Measurements from ENCODE around the gene CGNL1.

CGNL1 gene

DNA sequence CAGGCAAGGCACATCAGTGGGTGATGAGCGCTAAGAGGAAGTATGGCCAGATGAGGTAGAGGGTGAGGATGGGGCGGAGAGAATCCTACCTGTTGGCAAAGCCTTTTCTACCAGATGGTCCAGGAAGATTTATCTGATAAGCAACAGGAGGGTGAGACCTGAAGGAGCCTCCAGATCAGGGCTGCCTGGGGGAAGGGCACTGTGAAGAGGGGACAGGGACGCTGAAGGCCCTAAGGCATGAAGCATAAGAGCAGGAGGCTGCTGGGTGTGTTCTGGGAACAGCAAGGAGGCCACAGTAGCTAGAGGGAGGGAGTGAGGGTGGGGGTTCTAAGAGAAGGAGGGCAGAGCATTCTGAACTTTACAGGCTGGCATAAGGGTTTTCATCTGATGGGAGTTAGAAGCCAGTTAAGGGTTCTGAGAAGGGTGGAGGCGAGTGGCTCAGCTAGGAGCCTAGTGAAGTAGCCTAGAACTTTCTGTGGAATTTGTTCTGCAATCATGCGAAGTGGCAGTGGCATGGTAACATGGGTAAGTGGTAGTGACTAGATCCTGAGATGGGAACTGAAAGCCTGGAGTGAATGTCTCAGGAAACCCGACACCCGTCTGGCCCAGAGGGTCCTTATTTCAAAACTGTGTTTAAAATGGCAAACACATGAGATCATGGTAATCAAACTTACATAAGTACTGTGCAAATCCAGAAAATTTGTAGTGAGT is 29.9 kb downstream of the CGNL1 start:
- in situ Hi-C loops (cut with MboI; ENCODE audit: low sequenced_read_pairs): no loop called here
- no peaks in the 10 kb centered on the region for H3K4me1 ChIP-seq
- no peak overlapping the region for H3K4me3 ChIP-seq
- no peaks in the 10 kb centered on the region for H3K9me3 ChIP-seq
- DNase-seq (ENCODE audit: low spot score in 2 of 2): no peak
- H3K27me3 ChIP-seq (ENCODE audit: low read depth): no peaks in the 10 kb centered on the region
- no peaks in the 10 kb centered on the region for H3K36me3 ChIP-seq (replicated peaks)

DNA sequence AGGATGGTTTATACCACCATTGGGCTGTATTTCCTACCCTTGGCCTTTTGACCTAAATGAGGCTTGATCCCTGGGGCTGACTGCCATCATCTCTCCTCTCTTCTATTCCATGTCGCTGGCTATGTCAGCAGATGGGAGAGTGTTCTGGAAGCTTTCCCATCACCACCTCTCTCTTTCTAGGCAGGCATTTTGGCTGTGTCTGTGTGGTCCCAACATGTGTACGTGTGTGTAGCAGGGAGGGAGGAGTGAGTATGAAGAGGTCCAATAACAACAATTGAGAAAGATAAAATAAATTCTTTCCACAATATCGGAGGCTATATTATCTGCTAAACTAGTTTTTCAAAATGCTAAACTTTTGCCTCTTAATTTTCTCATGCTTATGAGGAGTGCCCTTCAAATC is 34.1 kb downstream of the CGNL1 start:
- Histone ChIP-seq H3K27me3 (ENCODE audit: low read depth) (no peaks in the 10 kb centered on the region), H3K36me3 (replicated peaks) (no peaks in the 10 kb centered on the region), H3K4me1 (no peaks in the 10 kb centered on the region), H3K9me3 (no peaks in the 10 kb centered on the region), H3K4me3 (no peak overlapping the region)
- DNase-seq (ENCODE audit: low spot score in 2 of 2): no peak
- in situ Hi-C loops (cut with MboI; ENCODE audit: low sequenced_read_pairs): no loop called here

DNA sequence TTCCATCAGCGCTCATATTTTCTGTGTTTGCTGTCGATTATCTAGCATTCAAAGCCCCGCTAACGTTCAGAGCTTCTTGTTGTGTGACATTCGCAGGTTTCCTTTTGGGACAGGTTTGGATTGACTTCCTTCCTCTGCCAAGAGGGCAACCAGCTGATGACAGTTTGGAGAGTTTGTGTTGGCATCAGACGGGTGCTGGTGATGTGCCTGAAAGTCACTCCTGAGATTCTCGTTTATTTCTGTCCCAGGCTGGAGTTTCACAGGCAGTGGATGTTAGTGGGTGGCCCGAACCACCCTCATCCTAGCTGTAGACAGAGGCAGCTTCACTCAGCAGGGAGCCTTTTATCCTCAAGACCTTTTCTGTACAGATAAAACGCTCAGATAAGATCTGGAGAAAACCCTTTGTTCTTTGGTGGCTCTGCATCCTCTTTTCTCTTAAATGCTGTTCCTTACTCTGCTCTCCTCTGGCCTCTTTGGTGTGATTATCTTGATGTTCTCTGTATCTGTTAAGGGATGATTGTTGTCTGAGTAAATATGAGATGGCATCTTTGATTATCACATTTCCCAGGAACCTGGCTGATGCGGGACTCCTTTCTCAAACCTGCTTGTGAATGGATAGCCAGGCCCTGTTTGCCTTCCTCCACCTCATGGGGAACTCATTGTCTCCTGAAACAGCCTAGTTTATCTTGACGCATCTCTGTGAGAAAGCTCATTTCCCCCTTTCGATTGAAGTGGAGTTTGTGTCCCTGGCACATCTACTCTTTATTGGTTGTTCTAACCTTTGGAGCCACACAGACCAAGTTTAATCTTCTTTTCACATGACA is 35.9 kb downstream of the CGNL1 start:
- DNase-seq (ENCODE audit: low spot score in 2 of 2): no peak
- H3K36me3 ChIP-seq (replicated peaks): no peaks in the 10 kb centered on the region
- in situ Hi-C loops (cut with MboI; ENCODE audit: low sequenced_read_pairs): no loop called here
- no peaks in the 10 kb centered on the region for H3K27me3 ChIP-seq (ENCODE audit: low read depth)
- no peak overlapping the region for H3K4me3 ChIP-seq
- H3K4me1 ChIP-seq: no peaks in the 10 kb centered on the region
- H3K9me3 ChIP-seq: no peaks in the 10 kb centered on the region

DNA sequence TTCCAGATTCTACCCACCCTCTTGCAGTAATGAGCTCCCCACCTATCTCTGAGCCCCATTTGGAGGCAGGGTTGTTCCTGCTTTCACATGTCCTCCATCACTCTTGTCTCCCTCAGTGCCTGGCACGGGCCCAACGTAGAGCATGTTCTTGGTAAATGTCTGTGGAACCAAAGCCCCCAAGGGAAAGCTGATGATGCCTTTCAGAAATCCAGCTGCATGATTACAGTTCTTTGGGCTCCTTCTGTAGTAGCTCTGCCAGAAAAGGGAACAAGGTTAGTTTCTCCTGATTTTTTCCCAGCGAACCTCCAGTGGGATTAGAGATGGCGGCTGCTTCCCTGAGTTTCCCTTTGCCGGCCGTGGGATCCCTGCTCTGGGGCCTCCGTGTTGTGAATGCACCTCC is 39.3 kb downstream of the CGNL1 start:
- DNase-seq (ENCODE audit: low spot score in 2 of 2): no peak
- in situ Hi-C loops (cut with MboI; ENCODE audit: low sequenced_read_pairs): no loop called here
- Histone ChIP-seq H3K4me3 (no peak overlapping the region), H3K9me3 (no peaks in the 10 kb centered on the region), H3K36me3 (replicated peaks) (no peaks in the 10 kb centered on the region), H3K27me3 (ENCODE audit: low read depth) (no peaks in the 10 kb centered on the region), H3K4me1 (no peaks in the 10 kb centered on the region)

DNA sequence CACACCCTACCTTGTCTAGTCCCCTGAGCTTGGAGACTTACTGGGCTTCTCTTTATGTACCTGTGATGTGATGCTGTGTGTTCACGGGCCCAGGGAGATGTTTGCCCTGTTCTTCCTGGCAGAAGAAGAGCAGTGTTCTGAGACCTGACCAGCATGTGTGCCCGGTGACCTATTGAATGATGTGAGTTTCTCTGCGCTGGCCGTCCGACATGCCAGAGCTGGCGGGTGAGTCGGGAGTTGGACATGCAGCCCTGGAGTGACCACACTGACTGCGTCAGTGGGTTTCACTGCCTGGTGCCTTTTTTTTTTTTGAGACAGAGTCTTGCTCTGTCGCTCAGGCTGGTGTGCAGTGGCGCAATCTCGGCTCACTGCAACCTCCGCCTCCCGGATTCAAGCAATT is 42.3 kb downstream of the CGNL1 start:
- Histone ChIP-seq H3K9me3 (no peaks in the 10 kb centered on the region), H3K36me3 (replicated peaks) (no peaks in the 10 kb centered on the region), H3K4me3 (no peak overlapping the region), H3K4me1 (no peaks in the 10 kb centered on the region), H3K27me3 (ENCODE audit: low read depth) (no peaks in the 10 kb centered on the region)
- no peak for DNase-seq (ENCODE audit: low spot score in 2 of 2)
- in situ Hi-C loops (cut with MboI; ENCODE audit: low sequenced_read_pairs): no loop called here

DNA sequence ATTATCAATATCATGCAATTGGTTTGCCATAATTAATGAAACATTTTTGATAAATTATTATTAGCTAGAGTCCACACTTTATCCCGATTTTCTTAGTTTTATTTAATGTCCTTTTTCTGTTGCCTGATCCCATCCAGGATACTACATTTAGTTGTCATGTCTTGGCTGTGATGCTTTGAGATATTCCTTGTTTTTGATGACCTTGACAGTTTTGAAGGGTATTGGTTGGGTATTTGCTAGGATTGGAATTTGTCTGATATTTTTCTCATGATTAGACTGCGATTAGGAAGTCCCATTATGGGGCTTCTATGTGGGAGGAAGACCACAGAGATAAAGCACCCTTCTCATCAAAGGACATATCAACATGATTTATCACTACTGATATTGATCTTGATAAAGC is 43.0 kb downstream of the CGNL1 start:
- in situ Hi-C loops (cut with MboI; ENCODE audit: low sequenced_read_pairs): no loop called here
- no peaks in the 10 kb centered on the region for H3K27me3 ChIP-seq (ENCODE audit: low read depth)
- no peaks in the 10 kb centered on the region for H3K36me3 ChIP-seq (replicated peaks)
- H3K4me1 ChIP-seq: no peaks in the 10 kb centered on the region
- H3K9me3 ChIP-seq: no peaks in the 10 kb centered on the region
- DNase-seq (ENCODE audit: low spot score in 2 of 2): no peak
- no peak overlapping the region for H3K4me3 ChIP-seq

DNA sequence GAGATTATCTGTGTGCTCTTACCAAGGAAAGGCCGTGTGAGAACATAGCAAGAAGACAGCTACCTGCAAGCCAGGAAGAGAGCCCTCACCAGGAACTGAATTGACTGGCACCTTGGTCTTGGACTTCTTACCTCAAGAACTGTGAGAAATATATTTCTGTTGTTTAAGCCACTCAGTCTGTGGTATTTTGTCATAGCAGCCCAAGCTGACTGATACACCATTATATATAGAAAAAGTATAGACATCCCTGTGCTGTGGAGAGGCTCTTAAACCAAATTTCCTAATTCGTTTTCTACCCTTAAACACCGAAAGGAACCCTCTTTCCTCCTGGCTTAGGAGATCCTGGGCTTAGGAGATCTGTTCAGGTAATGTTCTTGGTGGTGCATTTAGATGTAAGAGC is 44.8 kb downstream of the CGNL1 start:
- Histone ChIP-seq H3K36me3 (replicated peaks) (no peaks in the 10 kb centered on the region), H3K27me3 (ENCODE audit: low read depth) (no peaks in the 10 kb centered on the region), H3K9me3 (no peaks in the 10 kb centered on the region), H3K4me1 (no peaks in the 10 kb centered on the region), H3K4me3 (no peak overlapping the region)
- no peak for DNase-seq (ENCODE audit: low spot score in 2 of 2)
- in situ Hi-C loops (cut with MboI; ENCODE audit: low sequenced_read_pairs): no loop called here

DNA sequence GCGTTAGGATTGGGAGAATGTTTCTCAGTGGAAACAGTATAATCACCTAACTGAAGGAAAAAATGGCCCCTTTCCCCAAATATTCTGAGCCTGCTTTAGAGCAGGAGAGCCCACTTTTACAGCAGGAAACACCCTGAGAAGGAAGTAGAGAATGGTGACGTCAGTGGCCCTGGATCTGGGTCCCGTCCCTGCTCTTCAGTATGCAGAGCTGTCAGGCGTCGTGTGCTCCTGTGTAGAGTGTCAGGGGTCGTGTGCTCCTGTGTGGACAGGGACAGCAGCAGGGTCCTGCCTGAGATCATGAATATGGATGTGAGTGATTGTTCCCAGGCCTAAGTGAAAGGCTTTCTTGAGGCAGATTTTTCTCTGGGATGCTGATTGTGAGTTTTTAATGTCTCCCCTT is 45.2 kb downstream of the CGNL1 start:
- no peaks in the 10 kb centered on the region for H3K36me3 ChIP-seq (replicated peaks)
- no peaks in the 10 kb centered on the region for H3K27me3 ChIP-seq (ENCODE audit: low read depth)
- H3K9me3 ChIP-seq: no peaks in the 10 kb centered on the region
- no peak for DNase-seq (ENCODE audit: low spot score in 2 of 2)
- H3K4me3 ChIP-seq: no peak overlapping the region
- in situ Hi-C loops (cut with MboI; ENCODE audit: low sequenced_read_pairs): no loop called here
- no peaks in the 10 kb centered on the region for H3K4me1 ChIP-seq

DNA sequence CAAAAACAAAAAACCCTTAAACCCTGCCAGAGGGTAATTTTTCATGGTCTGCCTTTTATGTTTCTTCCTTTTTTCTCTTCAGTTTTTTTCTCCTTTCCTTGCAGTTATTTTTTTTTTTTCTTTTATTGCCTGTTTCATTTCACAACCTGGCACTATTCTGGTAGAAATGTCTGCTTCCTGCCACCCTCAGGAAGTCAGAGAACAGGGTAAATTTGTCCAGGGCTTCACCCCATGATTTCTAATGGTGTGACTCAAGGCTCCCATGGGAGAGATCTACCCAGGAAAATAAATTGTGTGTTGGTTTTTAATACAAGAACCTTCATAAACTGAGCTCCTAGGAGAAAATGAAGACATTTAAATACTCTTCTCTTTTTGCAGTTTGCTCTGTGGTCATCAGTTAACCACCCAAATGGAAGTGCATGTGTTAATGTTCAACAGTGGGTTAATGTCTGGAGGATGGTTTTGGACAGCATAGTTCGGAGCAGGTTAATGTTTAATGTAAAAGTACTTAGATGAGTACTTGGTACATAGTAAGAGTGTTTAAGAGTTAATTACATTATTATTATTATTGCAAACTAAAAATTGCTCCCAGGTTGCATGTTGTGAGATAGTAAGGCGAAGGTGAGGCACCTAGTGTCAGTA is 45.9 kb downstream of the CGNL1 start:
- Histone ChIP-seq H3K4me1 (no peaks in the 10 kb centered on the region), H3K27me3 (ENCODE audit: low read depth) (no peaks in the 10 kb centered on the region), H3K36me3 (replicated peaks) (no peaks in the 10 kb centered on the region), H3K9me3 (no peaks in the 10 kb centered on the region), H3K4me3 (no peak overlapping the region)
- in situ Hi-C loops (cut with MboI; ENCODE audit: low sequenced_read_pairs): no loop called here
- no peak for DNase-seq (ENCODE audit: low spot score in 2 of 2)

DNA sequence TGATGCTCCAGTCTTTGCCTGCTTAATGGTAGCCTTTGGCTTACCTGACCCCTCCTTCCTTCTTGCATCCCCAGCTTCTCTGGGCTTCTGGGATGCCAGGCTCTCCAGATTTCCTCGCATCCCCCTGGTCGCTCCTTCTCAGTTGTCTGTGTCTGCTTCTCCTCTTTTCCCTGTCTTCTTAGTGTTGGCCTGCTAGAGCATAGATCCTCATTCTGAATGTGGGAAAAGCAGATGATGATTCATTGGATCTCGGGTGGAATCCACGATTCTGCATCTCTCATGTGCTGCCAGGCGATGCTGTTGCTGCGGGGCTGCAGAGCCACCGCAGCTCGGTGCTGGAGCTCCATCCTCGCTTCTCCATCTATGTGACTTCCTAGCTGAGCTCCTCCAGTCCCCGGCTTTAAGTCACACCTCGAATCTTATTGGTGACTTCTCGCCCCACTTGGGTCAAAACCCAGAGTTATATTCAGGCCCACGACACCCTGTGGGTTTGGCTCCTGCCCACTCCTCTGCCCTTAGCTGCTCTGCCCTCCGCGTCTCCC is 47.4 kb downstream of the CGNL1 start:
- no peak for DNase-seq (ENCODE audit: low spot score in 2 of 2)
- in situ Hi-C loops (cut with MboI; ENCODE audit: low sequenced_read_pairs): no loop called here
- H3K36me3 ChIP-seq (replicated peaks): no peaks in the 10 kb centered on the region
- peaks cover 5% of the 10 kb centered on the region; the same call in 1 of the 2 replicates for H3K4me1 ChIP-seq
- H3K9me3 ChIP-seq: no peaks in the 10 kb centered on the region
- H3K4me3 ChIP-seq: no peak overlapping the region
- H3K27me3 ChIP-seq (ENCODE audit: low read depth): no peaks in the 10 kb centered on the region

DNA sequence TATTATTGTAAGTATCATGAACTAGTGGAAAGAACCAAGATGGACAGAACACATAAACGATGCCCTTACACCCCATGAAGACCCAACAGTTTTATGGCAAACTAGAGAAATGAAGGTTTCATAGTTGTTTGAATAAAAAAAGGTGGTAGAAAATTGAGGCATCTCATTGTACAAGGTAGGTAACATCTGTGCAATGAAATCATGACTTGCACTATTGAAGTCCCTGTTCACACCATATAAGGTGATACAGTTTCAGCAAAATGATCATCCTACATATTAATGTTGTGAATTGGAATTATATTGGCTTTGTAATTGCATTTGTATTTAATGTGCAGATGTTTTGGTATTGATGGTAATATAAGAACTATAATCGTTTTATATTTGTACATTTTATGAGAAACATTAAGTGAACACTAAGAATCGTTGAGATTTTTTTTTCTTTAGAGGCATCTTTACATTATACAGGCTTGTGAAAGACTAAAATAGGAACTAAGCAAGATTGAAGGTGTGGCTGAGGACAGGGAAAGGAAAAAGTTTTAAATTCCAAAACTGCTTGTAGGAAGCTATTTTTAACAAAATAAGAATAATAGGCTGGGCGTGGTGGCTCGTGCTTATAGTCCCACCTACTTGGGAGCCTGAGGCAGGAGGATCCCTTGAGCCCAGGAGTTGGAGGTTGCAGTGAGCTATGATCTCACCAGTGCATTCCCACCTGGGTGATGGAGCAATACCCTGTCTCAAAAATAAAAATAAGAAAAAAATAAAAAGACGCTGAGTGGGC is 48.5 kb downstream of the CGNL1 start:
- no peaks in the 10 kb centered on the region for H3K9me3 ChIP-seq
- peaks cover 5% of the 10 kb centered on the region; the same call in 1 of the 2 replicates for H3K4me1 ChIP-seq
- no peaks in the 10 kb centered on the region for H3K27me3 ChIP-seq (ENCODE audit: low read depth)
- in situ Hi-C loops (cut with MboI; ENCODE audit: low sequenced_read_pairs): no loop called here
- no peak for DNase-seq (ENCODE audit: low spot score in 2 of 2)
- no peaks in the 10 kb centered on the region for H3K36me3 ChIP-seq (replicated peaks)
- no peak overlapping the region for H3K4me3 ChIP-seq

DNA sequence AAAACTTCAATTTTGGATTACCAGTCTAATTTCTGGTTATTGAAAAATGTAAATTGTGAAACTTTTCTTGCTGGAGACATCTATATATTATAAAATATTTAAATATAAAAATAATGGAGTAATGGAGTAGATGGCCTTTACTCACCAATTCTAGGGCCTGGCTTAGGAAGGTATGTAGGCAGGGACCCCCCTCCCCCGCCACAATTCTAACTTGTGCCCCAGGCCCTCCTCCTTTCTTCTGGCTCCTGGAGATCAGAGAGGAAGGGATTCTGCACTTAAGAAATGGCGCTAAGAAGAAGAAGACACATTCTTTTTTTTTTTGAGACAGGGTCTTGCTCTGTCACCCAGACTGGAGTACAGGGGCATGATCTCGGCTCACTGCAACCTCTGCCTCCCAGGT is 49.5 kb downstream of the CGNL1 start:
- in situ Hi-C loops (cut with MboI; ENCODE audit: low sequenced_read_pairs): no loop called here

DNA sequence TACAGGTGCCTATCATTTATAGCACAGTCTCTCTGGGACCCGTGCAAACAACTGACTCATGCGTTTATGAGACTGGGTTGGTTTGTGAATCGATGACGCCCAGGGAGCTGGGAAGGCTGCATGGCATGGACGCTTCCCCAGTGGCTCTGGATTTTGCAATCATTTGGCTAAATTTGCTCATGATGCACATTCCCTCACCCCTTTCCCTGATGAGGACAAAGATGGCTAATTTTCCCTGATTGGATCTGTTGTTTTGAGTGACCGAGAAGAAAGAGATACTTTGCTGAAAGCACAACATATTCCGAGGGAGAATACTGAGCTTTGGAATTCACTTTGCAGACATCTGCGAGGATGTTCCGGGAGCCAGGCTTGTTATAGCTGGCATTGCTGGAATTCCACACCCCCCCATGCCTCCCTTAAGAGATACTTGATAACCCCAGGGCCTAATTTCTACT is 51.1 kb downstream of the CGNL1 start:
- in situ Hi-C loops (cut with MboI; ENCODE audit: low sequenced_read_pairs): no loop called here
- no peak for DNase-seq (ENCODE audit: low spot score in 2 of 2)
- Histone ChIP-seq H3K9me3 (no peaks in the 10 kb centered on the region), H3K27me3 (ENCODE audit: low read depth) (no peaks in the 10 kb centered on the region), H3K4me3 (no peak overlapping the region), H3K36me3 (replicated peaks) (no peaks in the 10 kb centered on the region), H3K4me1 (peaks cover 5% of the 10 kb centered on the region)

More for the DNA sequence above, 49.5 kb downstream of the CGNL1 start:
- Histone ChIP-seq H3K4me3 (no peak overlapping the region), H3K36me3 (replicated peaks) (no peaks in the 10 kb centered on the region), H3K27me3 (ENCODE audit: low read depth) (no peaks in the 10 kb centered on the region), H3K9me3 (no peaks in the 10 kb centered on the region), H3K4me1 (peaks cover 5% of the 10 kb centered on the region; the same call in 1 of the 2 replicates)
- no peak for DNase-seq (ENCODE audit: low spot score in 2 of 2)
